CD4-positive, alpha-beta T cell treated with Interleukin-17A for 4 hours (primary cell): Measurements from ENCODE around the gene NPB.

Experiments
- DNase-seq: peaks from one replicate; pipeline ENCODE4 v3.0.0-alpha.2; 2020; ENCODE audit warnings: mixed read lengths

The NPB gene

GRCh38 chr17:81869221-81870130 is 32.6 kb upstream of the NPB start:
- DNase-seq, result peak; percentile 43

DNA sequence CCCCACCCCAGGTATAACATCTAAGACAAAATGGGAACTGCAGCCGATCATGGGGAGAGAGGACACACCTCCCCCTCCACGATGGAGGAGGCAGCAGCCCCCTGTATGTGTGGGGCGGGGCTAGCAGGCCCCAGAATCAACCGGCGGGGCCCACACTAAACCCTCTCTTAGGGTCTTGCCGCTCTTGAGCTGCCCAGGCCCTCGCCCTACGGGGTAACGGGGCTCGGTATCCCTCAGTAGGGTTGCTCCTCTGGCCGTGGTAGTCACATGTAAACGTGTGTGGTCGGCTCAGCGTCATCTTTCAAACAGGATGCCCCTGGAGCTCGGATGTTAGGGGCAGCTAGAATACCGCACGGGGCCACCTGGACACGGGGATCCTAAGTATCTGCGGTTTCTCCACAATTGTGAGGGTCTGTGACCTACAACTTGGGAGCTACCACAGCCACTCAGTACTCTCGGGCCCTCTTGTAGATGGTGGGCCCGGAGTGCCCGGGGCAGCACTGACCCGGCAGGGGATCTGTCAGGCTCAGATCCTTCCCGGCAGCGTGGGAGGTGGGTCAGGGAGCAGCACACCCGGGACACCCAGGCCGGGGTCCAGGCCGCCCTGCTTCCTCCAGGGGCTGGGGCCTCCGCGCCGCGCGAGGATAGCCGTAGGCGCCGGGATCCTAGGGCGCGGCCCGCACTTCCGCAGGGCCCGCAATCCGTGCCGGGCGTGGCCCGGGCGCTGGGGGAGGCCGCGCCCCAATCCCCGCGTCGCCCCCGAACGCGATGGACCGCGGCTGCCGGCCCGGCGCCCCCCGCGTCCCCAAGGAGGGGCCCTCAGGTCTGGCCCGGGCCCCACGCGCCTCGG is 31.7 kb upstream of the NPB start:
- peak; percentile 52 for DNase-seq

DNA sequence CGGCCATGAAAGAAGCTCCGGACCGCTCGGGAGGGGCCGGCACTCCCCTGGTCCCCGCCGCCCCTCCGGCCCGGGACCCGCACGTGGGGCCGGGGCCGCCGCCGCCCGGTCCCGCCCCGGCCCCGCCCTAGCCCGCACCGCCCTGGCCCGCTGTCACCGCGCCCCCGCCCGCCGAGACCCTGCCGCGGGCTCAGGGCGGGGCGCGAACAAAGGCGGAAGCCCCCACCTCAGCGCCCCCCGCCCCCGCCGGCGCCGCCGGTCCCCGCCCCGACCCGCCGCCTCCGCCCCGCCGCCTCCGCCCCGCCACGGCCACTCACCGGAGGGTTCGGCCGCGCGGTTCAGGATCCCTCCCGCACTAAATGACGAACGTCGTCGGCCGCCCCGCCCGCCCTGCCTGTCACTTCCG is 31.1 kb upstream of the NPB start, which contains the start of gene ARHGDIA:
Gene ARHGDIA (minus strand): TSS at position 357 of the 406 bp plus-strand sequence. CDS start 1,407 bp downstream, outside the sequence.
- no peak for DNase-seq

DNA sequence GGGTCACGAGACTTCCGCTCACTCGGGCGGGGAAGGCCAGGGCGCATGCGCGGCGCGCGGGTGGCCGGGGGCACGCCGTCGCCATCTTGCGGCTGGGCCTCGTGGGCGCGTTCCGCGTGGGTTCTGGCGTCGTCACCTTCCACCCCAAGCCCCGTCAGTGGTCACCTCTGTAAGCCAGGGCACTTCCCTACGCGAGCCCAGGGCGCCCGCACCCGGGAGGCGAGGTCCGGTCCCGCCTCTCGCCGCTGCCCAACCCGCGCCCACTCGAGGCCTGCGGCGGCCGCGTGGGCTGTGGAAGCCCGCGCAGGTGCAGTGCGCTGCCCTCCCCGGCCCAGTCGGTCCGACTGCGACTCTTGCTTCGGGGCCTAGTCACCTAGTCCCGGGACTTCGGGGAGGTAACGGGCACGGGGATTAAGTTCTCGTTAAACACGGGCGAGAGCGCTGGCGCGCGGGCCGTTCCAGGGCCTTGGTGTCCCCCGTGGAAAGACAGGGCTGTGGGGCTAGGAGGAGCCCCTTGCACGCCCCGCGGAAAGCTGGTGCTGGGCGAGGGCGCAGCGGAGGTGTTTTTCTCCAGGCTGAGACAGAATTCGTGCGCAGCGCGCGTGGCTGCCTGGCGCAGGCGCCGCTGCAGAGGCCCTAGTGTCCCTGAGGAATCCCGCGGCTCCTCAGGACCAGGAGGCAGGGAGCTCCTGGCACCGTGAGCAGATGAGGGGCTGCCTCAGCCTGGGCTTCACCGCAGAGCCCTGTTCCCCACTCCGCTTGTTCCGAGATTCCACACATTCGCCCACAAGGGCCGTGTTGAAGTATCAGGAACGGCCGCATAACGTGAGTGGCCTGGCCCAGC is 30.4 kb upstream of the NPB start:
- peak; percentile 97 for DNase-seq

GRCh38 chr17:81877569-81877968 is 24.5 kb upstream of the NPB start:
- DNase-seq, result no peak

GRCh38 chr17:81878294-81878693 is 23.7 kb upstream of the NPB start:
- DNase-seq, result no peak

DNA sequence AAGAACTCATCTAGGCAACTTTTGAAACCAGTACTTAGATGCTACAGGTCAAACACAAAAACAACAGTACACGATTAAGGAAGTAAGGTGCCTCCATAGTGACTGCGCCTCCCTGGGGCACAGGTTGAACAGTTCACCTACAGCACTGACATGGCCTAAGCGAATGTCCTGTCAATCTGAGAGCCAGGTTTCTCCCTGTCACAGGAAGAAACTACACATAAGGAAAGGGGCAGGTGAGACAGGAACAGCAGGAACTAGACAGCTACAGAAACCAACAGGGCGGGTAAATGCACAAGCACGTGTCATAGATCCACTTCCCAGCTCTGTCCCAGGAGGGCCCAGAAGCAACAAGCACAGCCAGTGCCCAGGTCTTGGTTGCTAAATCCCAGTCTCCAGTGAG is 22.9 kb upstream of the NPB start:
- no peak for DNase-seq

- no peak for DNase-seq
These were observed 17.5 kb upstream of the NPB start for GRCh38 chr17:81884520-81884919.

- DNase-seq, result no peak
These were observed 17.1 kb upstream of the NPB start for GRCh38 chr17:81884968-81885367.

DNA sequence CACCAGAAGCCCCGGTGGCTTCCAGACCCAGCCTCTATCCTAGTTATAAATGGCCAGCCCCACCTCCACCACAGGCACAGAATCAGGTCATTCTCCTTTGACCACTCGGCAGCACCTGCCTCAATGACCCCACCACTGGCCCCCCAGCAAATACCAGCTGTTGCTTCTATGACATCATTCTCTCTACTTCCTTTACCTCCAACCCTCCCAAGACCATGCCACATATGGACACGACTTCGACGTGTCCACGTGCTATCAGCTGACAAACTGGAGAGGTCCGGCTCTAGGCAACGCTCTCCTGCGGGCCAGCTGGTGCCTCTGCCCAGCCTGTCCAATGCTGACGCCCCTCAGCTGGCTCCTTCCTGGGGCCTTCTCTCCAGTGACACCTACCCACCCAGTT is 16.6 kb upstream of the NPB start:
- DNase-seq, result no peak

GRCh38 chr17:81885869-81886548 is 16.0 kb upstream of the NPB start:
- DNase-seq, result no peak

DNA sequence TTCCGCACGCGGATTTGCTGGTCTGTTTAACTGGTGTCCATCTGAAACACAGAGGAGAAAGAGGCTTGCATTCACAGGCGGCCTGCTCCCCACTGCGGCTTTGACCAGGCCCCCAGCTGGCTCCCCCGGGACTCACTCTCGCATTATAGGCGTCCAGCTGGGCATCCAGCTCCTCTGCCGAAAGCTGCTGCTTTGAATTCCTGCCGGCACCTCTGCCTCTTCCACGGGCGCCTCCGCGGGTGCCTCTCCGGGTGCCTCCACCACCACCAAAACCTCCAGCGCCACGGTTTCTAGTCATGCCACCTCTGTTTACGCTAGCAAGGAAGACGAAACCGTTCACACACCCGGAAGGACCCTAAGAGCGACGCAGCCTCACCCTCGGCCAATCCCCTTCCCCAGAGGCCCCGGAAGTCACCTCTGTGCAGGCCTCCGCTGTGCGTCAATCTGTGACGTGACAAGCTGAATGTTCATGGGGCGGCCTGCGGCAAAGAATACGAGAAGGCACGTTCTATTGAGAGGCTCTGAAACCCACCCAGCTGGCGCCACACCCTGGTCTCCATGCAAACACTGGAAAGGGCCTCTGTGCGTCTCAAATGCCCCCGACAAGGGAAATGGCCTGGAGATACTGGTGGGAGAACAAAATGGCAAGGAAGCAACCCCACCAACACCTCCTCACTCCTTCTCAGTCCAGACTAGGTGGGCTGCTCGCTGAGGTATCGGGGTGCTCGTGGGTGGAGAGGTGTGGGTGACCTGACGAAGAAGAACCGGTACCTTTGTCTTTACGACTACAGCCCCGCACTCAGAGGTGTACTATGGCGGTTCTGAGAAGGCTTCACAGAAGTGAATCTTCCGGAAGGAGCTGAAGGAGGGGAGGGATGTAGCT is 13.7 kb upstream of the NPB start:
- no peak for DNase-seq

DNA sequence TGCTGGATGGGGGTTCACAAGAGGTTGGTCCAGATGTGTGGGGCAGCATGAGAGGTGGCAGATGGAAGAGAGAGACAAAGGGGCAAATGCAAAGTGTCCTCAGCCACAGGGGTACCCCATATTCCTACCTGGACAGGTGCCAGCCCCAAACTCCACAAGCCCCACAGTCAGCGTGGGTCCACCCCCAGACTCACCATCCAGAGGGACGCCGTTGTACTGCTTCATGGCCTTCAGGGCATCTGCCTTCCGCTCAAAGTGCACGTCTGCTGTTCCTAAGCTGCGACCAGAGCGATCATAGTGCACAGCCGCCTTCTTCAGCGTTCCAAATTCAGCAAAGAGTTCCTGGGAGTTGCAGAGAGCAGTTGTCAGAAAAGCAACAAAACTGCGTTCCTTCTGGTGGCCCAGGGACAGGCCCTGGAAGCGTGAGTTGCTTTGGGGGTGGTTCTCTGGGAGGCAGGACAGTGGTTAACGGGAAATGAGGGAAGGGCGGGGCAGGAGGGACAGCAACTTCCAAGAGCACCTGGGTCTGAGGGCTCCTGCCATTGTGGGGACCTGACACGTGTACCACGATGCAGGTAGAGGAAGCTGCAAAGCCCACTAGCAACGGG is 12.9 kb upstream of the NPB start:
- no peak for DNase-seq

DNA sequence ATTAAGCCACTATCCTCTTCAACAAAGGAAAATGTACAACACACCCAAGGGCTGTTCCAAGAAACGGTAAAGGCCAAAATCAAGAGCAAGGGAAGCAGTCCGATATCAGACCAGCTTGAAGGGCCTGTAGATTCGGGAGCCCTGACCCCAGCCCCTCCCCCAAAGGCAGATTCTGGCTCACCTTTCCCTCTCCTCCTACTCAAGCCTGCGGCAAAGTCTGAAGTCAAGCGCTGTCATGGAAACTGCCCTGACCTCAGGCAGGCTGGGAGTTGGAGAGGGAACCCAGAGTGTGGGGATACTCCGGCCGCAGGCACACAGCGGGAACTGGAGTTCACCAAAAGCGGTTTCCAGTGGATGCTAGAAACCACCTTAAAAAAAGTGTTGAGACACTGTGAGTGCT is 12.4 kb upstream of the NPB start:
- no peak for DNase-seq

DNA sequence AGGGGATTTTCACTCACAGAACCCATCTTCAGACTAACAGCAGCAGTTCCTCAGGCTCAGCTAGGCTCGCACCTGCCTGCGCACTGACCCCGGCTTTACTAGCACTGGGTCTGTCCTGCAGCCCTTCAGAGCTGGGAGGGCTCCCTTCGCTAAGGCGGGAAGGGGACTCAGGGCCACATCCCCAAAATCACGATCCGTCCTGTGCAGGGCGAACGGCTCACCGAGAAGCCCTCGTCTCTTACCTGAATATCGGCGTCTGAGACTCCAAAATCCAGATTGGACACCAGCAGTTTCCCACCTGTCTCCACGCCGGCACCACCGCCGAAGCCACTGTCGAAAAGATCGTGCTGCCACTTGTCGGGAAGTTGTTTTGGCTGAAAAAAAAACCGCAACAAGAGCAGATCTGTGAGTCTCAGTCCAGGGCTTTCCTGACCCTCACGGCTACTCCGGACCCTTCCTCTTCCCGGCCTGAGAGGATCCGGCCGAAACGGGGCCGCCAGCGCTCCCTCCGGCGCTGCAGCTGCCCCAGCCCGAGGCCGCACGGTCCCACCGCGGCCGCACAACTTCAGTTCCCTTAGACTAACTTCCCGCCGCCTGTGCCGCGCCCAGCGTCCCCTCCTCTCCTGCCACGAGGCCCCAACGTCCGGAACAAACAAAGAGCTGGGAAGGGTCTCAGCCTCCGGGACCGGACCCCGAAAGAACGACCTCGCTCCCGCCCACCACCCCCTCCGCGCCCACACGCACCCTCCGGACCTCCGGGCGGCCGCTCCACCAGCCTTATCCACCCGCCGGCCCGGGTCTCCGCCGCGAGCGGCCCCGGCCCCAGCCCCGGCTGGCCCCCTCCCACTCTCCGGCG is 11.4 kb upstream of the NPB start:
- peak; percentile 22 for DNase-seq

DNA sequence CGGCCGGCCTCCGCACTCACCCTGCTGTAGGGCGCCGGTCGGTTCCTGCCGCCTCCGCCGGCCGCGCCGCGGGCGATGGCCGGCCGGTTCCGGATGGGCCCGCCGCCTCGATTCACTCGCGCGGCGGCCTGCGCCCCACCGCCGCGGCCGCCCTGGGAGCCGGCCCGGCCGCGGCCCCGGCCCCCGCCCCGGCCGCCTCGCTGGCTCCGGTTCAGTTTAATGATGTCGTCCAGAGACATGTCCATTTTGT is 10.8 kb upstream of the NPB start:
- DNase-seq, result no peak

DNA sequence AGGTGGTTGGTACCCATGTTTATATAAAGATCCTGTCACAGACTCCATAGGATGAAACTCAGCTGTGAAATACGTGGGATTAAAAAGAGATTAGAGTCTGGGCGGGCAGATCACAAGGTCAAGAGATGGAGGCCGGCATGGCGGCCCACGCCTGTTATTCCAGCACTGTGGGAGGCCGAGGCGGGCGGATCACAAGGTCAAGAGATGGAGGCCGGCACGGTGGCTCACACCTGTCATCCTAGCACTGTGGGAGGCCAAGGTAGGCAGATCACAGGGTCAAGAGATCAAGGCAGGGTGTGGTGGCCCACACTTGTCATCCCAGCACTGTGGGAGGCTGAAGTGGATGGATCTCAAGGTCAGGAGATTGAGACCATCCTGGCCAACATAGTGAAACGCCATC is 6.6 kb upstream of the NPB start:
- no peak for DNase-seq

DNA sequence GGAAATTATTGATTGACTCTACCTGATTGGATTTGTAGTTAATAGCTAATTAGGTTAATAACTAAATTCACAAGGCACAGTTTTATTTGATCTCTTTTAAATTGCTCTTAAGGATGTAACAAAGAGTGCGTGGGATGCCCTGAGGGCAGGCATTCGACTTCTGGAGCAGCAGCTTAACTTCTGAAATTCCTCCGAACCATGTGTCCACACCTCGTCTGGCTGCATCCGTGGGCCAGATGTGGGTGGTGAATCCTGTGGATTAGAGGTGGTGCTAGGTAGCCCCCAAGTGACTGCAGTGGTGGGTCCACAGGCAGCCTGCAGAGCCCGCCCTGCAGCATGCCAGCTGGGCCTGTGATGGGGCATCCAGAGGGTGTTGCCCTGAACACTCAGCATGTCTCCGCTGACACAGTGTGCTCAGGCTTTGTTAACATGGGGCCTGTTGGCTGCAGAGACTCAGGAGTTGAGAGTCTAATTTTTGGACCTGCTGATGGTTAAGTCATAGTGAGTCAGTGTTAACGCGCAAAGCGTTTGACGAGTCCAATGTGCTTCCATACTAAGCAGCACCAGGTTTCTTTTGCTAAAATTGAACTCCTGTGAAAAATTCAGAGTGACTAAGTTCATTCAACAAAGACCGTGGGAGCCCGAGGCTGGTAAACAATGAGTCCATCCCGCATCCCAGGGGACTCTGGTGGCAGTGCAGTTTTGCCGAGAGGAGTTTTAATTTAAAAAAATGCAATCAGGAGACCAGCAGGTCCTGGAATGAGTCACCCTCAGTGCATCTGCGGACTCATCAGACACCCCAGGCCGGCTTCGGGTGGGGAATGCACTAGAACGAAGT is 3.8 kb upstream of the NPB start:
- DNase-seq, result no peak

GRCh38 chr17:81898885-81899284 is 3.2 kb upstream of the NPB start:
- no peak for DNase-seq
